H4 (cell line): ENCODE results near the gene AUTS2. TPM values are rescaled to one million over a fixed set of nuclear protein-coding genes. Genes with fewer than 3 reads are reported as not detected.
"Not testable (repeated sequence)": the region's sequence is repeated elsewhere in the genome, so short reads cannot be mapped to it uniquely, and the experiment has no call there.

Source experiments
- DNase-seq: peaks from one replicate; pipeline ENCODE4 v3.0.0-alpha.2; 2015; ENCODE audit warnings: low spot score
- total RNA-seq: library from RNA; depleted of rRNA; stranded (reverse); fragments of >200 nt; shearing (Covaris generic); gene quantifications from 2 replicates; pipeline ENCODE4 v1.2.3, GENCODE V29; 2014

The AUTS2 gene
- total RNA-seq, 1 experiment from 2014 or later = 4.1 TPM

GRCh38 chr7:70237831-70238575 lies 639.7 kb downstream of the AUTS2 start:
- no peak for DNase-seq

DNA sequence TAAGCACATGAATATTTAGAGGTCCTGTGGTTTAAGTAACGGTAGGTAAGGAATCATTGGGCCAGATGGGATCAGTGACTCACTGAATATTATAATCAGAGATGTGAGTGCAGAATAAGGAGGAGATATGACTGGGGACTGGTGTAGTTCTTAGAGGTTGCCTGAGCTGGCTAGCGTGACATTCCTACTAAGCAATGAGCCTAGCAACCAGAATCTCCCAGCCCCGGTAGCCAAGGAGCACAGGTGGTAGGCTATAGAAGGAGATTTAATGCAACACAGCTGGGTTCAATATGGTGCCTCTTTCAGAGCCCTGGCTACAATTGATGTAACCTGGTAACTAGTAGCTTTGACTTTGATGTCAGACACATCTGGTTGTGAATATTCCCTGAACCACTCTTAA lies 641.6 kb downstream of the AUTS2 start:
- no peak for DNase-seq

- DNase-seq = no peak
Observed at GRCh38 chr7:70240873-70241272, 642.6 kb downstream of the AUTS2 start.

DNA sequence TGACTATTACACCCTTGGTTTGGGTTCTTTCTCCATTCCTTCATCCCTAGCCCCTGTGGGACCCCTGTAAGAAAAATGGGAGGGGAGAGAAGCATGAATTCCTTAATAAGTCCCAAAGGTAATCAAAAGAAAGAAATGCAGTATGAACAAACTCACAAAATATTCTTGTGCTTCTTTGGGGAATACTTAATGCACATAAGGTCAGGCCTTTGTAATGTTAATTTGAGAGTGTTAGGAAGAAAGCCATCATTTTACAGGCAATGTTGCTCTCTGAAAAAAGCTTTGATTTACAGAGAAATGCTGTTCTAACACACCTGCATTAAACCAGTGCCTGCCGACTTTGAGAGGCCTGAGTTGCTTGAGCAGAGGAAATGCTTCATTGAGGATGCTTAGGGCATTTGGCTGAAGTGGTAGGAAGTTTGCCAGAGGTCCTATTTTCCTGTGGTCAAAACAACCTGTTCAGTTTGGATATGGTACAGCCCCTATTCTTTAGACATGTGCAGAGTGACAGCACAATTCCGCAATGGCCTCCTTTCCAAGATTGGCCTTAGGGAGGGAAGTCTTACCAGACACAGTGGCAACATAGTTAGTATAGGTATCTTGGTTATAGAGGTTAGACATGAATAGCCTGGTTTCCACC lies 643.4 kb downstream of the AUTS2 start:
- DNase-seq = no peak

DNA sequence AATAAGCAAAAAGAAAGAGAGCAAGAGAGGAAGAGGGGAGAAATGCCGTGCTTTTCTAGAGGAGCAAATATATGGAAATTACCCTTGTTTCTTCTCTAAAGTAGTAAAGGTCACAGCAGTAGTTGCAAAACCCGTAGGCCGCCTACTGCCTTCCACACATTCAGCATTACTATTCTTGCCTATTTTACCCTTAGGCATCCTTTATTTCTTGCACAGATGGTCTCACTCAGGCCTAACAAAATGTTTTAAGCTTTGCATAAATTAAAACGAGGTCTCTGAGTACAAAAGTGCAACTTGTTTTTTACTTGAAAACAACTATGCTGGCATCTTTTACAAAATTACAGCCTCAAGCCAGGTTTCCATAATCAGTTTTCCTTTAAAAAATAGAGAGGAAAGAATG lies 644.6 kb downstream of the AUTS2 start:
- DNase-seq = no peak

DNA sequence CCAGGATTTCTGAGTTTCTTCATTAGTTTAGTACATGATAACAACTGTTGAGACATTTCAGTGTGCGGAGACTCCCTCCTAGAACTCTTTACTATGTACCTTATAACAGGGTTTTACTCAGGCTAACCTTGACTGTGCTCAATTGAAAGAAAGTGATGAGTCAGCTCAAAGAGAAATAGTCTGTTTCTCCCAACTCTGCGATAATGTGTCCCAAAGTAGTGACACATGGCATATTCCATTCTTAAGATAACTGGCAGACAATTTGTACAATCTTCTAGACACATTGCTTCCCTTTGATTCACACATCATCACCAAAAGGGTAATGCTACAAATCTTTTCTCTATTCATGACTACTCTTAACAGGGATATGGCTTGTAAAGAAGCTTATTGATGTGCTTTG lies 645.2 kb downstream of the AUTS2 start:
- no peak for DNase-seq

- DNase-seq = no peak
Observed at GRCh38 chr7:70257921-70258320, 659.6 kb downstream of the AUTS2 start.

DNA sequence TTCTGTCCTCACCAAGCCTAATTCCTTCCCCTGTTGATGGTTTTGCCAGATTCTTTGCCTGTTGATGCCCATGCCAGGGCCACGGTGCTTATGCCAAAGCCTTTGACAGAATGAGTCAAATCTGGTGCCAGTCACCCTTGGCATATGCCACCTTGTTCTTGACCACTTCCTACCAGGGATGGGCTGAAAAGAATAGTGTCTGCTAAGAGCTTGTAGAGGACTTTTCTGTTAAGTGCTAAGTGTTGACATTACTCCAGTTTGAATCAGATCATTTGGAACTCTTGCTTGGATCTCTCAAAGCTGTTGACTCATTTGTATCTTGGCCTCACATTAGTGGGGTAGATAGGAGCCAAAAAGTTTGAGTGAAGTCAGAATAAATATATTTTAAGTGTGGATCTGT lies 661.2 kb downstream of the AUTS2 start:
- DNase-seq = no peak

GRCh38 chr7:70263471-70264255 lies 665.4 kb downstream of the AUTS2 start:
- no peak for DNase-seq

- DNase-seq = no peak
Observed at GRCh38 chr7:70266186-70266585, 667.9 kb downstream of the AUTS2 start.

DNA sequence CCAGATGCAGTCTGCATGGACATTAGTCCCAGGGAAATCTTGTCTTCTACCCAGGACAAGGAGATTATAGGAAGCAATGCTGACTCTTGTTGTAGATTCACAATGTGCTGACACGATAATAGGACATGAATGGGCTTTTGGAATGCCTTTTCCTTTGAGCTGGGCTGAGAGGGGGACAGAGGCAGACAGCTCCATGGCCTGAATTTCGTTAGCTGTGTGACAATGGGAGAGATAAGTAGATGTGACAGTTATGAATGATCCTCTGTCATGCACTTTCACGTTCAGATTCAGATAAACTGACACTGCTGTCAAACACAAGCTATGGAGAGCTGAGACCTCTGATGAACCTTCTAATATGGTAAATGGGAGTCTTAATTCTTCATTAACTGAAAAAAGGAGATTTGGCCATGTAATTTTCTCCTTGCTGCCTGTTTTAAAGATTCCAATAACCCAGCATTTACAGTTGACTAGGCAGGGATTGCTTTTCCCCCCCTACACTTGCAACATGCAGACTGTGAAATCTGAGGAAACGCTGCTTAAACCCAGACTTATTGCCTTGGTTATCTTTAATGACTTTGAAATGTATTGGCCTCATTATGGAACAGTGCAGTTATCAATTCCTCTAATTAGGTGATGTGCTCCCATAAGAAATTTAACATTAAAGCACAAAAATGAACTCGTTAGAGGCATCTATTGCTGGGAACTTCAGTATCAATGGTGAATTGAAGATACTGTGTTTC lies 669.3 kb downstream of the AUTS2 start:
- no peak for DNase-seq

DNA sequence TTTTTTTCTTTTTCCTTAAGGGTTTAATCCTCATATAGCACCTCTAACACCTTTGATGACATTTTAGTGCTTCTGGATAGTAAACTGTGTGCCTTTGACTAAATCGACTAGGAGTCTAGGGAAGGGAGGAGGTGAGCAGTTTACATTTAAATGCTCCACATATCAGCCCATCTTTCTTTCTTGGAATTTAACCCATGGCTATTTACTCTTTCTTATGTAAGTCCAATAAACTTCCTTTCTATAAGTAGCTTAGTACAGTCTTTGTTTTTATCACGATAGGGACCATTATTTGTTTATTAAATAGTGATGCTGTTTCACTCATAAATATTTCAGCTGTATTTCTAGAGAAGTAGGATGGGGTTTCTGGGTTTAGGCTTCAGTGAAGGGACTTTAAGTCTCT lies 669.9 kb downstream of the AUTS2 start:
- no peak for DNase-seq

GRCh38 chr7:70270149-70270548 lies 671.9 kb downstream of the AUTS2 start:
- no peak for DNase-seq

DNA sequence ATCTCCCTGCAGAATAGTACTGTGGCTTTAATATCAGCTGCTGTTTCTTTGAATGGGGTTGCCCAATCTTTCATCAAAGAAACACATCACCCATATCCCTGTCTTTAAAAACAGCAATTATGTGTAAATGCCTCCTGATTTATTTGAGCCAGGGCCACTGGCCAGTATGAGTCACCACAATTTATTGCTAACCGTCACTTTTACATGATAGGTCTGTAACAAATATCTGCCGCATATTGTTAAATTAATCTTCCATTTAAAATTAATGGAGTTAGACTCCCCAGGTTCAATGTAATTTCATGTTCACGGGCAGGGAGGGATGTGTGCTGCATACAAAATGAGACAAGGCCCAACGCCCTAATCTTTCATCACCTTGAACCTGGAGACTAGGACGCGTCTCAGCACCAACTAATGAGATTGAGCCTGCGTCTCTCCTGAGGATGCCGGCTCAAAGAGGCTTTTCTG lies 673.4 kb downstream of the AUTS2 start:
- DNase-seq = peak; percentile 31

DNA sequence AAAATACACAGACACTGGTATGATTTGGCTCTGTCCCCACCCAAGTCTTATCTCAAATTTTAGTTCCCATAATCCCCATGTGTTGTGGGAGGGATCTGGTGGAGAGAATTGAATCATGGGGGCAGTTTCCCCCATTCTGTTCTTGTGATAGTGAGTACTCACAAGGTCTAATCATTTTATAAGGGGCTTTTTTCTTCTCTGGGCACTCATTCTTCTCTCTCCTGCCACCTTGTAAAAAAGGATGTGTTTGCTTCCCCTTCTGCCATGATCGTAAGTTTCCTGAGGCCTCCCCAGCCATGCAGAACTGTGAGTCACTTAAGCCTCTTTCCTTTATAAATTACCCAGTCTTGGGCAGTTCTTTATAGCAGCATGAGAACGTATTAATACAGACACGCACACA lies 677.3 kb downstream of the AUTS2 start:
- not testable (repeated sequence) for DNase-seq

- DNase-seq = no peak
Observed at GRCh38 chr7:70285187-70285586, 686.9 kb downstream of the AUTS2 start.

GRCh38 chr7:70285854-70286253 lies 687.6 kb downstream of the AUTS2 start:
- no peak for DNase-seq

GRCh38 chr7:70288781-70289456 lies 690.6 kb downstream of the AUTS2 start:
- DNase-seq = no peak

DNA sequence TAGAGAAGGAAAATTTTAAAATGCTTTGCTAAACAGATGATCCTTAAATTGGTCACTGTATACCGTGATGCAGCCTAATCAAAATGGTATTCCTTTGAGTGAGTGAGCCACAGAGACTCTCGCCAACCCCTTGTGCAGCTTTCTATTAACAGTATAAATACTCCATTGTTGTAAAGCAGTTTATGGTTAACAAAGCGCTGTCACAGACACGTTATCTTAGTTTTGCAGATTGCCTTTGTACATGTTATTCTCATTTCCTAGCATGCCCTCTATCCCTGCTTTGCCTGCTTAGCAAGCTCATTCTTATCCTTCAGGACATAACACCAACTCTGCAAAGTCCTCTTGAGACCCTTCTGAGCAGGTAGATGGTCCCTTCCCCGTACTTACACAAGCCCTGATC lies 694.4 kb downstream of the AUTS2 start:
- DNase-seq = no peak

- no peak for DNase-seq
Observed at GRCh38 chr7:70294211-70294911, 696.1 kb downstream of the AUTS2 start.
